GM12878 (cell line): ENCODE results near the gene SLC23A1. TPM values are rescaled to one million over a fixed set of nuclear protein-coding genes. Genes with fewer than 3 reads are reported as not detected.

Experiments
- BACH1 ChIP-seq: fragments of 450-650 bp; IDR thresholded peaks from 2 replicates; pipeline ENCODE4 v1.6.1; 2017; ENCODE audit warnings: mild to moderate bottlenecking, borderline replicate concordance
- BCLAF1 ChIP-seq: fragments of 450-650 bp; IDR thresholded peaks from 2 replicates; pipeline ENCODE4 v1.6.1; 2017; ENCODE audit warnings: antibody characterized with exemption, mild to moderate bottlenecking, moderate library complexity
- CTCF ChIP-seq, 3 experiments: IDR thresholded peaks in 2 of 3; conservative IDR thresholded peaks in 1 of 3; 2 replicates each; pipeline ENCODE4 v1.5.1; 2011; ENCODE audit warnings: low read depth in 3 of 3, low read length in 3 of 3, mild to moderate bottlenecking in 3 of 3, control low read depth in 2 of 3, moderate library complexity in 2 of 3, inconsistent platforms in 1 of 3, mixed read lengths in 1 of 3; ENCODE audit not compliant: control insufficient read depth in 2 of 3, insufficient read depth in 1 of 3; ENCODE audit errors: extremely low read depth in 1 of 3
- ESRRA ChIP-seq: IDR thresholded peaks from 2 replicates; pipeline ENCODE4 v1.6.1; 2012; ENCODE audit warnings: mild to moderate bottlenecking, low read length, improper control_type of control experiment
- LARP7 ChIP-seq: fragments of 450-650 bp; IDR thresholded peaks from 2 replicates; pipeline ENCODE4 v1.6.1; 2017; ENCODE audit warnings: mild to moderate bottlenecking
- TAF1 ChIP-seq: IDR thresholded peaks from 2 replicates; pipeline ENCODE4 v1.6.1; 2011; ENCODE audit warnings: mild to moderate bottlenecking, low read depth, low read length, borderline replicate concordance
- ZNF217 ChIP-seq: fragments of 450-650 bp; IDR thresholded peaks from 2 replicates; pipeline ENCODE4 v1.6.1; 2017; ENCODE audit warnings: antibody characterized with exemption, mild to moderate bottlenecking
- polyA plus RNA-seq, 11 experiments: library from polyadenylated mRNA; depleted of rRNA in 4 of 11; unstranded in 6 of 11; stranded (reverse) in 5 of 11; fragments of >200 nt; fragmentation: Nextera tagmentation in 4 of 11; fragmentation: Illumina TruSeq in 1 of 11; extraction: Ambion mirVana in 4 of 11; extraction: Trizol in 1 of 11; gene quantifications; 1 replicate in 1 of 11; 2 replicates in 10 of 11; pipeline versions ENCODE4 v1.2.1 to v1.2.3, GENCODE V29; 2011 to 2016; ENCODE audit warnings: inconsistent platforms in 2 of 11, missing spikeins in 2 of 11, low read depth in 1 of 11
- total RNA-seq, 4 experiments: library from RNA; depleted of rRNA in 3 of 4; stranded (reverse); fragments of >200 nt in 3 of 4; fragmentation: Illumina TruSeq in 1 of 4; extraction: Trizol in 1 of 4; gene quantifications; 2 replicates each; pipeline versions ENCODE4 v1.2.1 to v1.2.3, GENCODE V29; 2013 to 2021
- TF ChIP-seq, protein P1 (sequence below): fragments of 450-650 bp; IDR thresholded peaks from 2 replicates; pipeline ENCODE4 v1.6.1; 2018; ENCODE audit warnings: mild to moderate bottlenecking, low read depth, moderate library complexity; ENCODE audit not compliant: partially characterized antibody
- TF ChIP-seq, protein P2 (sequence below): IDR thresholded peaks from 2 replicates; pipeline ENCODE4 v1.6.1; 2011; ENCODE audit warnings: mild to moderate bottlenecking, low read depth, low read length, moderate library complexity; ENCODE audit not compliant: insufficient replicate concordance
- TF ChIP-seq, protein P3 (sequence below): fragments of 450-650 bp; IDR thresholded peaks from 2 replicates; pipeline ENCODE4 v1.6.1; 2017; ENCODE audit warnings: mild to moderate bottlenecking, moderate library complexity
- TF ChIP-seq, protein P4 (sequence below): IDR thresholded peaks from 2 replicates; pipeline ENCODE4 v1.6.1; 2011; ENCODE audit warnings: borderline replicate concordance, low read depth, mild to moderate bottlenecking, moderate library complexity, low read length; ENCODE audit not compliant: insufficient read depth, poor library complexity, severe bottlenecking

The SLC23A1 gene
- total and polyA plus RNA-seq, 10 of the 15 experiments (the other 5 are each of a cell fraction or from before 2014, with no cell fraction given): 0.35 to 4.7 (median 1.6) TPM

DNA sequence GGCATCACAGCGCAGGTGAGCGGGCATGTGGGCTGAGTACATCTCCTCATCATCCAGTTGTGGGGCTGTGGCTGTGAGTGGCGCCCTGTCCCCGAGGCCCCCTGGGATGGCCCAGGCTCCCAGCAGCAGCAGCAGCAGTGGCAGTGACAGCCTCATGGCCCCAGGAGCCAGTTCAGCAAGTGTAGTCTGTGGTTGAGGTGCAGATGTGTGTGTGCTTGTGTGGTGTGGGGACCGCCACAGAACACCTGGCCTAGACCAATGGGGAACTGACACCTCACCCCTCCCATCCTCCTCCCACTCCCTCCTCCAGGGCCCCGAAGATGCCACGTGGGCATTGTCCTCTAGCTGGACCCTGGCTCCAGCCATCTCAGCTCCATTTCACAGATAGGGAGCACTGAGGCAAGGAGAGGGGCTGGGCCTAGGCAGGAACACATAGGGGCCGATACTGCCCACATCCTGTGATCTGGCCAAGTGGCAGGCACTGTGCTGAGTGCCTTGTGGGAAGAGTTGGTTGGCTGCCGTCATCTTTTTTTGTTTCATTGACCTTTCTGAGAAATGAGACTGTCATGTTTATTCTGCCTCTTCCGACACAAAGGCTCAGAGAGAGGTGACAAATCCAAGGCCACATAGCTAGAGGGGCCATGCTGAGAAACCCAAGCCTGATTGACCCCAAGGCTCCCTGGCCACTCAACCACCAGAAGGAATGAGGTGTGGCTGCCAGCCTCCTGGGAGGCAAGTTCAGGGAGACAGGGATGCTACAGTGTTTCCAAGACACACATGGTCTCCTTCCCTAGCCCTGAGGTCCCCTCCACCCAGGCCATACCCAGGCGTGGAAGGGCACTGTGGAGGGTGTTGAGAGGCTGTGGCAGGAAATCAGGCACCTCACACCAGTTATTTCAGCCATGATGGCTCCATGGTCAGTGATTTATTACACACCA is 6.9 kb upstream of the SLC23A1 start, which contains the start of gene MZB1 (continued):
- TF ChIP-seq, protein P1, sequence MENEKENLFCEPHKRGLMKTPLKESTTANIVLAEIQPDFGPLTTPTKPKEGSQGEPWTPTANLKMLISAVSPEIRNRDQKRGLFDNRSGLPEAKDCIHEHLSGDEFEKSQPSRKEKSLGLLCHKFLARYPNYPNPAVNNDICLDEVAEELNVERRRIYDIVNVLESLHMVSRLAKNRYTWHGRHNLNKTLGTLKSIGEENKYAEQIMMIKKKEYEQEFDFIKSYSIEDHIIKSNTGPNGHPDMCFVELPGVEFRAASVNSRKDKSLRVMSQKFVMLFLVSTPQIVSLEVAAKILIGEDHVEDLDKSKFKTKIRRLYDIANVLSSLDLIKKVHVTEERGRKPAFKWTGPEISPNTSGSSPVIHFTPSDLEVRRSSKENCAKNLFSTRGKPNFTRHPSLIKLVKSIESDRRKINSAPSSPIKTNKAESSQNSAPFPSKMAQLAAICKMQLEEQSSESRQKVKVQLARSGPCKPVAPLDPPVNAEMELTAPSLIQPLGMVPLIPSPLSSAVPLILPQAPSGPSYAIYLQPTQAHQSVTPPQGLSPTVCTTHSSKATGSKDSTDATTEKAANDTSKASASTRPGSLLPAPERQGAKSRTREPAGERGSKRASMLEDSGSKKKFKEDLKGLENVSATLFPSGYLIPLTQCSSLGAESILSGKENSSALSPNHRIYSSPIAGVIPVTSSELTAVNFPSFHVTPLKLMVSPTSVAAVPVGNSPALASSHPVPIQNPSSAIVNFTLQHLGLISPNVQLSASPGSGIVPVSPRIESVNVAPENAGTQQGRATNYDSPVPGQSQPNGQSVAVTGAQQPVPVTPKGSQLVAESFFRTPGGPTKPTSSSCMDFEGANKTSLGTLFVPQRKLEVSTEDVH: no peak
- TF ChIP-seq, protein P2, sequence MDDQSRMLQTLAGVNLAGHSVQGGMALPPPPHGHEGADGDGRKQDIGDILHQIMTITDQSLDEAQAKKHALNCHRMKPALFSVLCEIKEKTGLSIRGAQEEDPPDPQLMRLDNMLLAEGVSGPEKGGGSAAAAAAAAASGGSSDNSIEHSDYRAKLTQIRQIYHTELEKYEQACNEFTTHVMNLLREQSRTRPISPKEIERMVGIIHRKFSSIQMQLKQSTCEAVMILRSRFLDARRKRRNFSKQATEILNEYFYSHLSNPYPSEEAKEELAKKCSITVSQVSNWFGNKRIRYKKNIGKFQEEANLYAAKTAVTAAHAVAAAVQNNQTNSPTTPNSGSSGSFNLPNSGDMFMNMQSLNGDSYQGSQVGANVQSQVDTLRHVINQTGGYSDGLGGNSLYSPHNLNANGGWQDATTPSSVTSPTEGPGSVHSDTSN: no peak
- TF ChIP-seq BCLAF1 (no peak), LARP7 (peak; percentile 73; the same call in 1 of the 2 replicates), ESRRA (no peak), BACH1 (peak; percentile 77; the same call in 1 of the 2 replicates), ZNF217 (peak; percentile 95), CTCF (IDR thresholded peaks at IDR 0.05 in 2 of 3, conservative IDR thresholded peaks at IDR 0.05 in 1 of 3; ENCODE audit: control insufficient read depth in 2 of 3, extremely low read depth in 1 of 3, insufficient read depth in 1 of 3, low read depth in 3 of 3, low read length in 3 of 3) (no peak), TAF1 (peak; percentile 88)
- TF ChIP-seq, protein P3, sequence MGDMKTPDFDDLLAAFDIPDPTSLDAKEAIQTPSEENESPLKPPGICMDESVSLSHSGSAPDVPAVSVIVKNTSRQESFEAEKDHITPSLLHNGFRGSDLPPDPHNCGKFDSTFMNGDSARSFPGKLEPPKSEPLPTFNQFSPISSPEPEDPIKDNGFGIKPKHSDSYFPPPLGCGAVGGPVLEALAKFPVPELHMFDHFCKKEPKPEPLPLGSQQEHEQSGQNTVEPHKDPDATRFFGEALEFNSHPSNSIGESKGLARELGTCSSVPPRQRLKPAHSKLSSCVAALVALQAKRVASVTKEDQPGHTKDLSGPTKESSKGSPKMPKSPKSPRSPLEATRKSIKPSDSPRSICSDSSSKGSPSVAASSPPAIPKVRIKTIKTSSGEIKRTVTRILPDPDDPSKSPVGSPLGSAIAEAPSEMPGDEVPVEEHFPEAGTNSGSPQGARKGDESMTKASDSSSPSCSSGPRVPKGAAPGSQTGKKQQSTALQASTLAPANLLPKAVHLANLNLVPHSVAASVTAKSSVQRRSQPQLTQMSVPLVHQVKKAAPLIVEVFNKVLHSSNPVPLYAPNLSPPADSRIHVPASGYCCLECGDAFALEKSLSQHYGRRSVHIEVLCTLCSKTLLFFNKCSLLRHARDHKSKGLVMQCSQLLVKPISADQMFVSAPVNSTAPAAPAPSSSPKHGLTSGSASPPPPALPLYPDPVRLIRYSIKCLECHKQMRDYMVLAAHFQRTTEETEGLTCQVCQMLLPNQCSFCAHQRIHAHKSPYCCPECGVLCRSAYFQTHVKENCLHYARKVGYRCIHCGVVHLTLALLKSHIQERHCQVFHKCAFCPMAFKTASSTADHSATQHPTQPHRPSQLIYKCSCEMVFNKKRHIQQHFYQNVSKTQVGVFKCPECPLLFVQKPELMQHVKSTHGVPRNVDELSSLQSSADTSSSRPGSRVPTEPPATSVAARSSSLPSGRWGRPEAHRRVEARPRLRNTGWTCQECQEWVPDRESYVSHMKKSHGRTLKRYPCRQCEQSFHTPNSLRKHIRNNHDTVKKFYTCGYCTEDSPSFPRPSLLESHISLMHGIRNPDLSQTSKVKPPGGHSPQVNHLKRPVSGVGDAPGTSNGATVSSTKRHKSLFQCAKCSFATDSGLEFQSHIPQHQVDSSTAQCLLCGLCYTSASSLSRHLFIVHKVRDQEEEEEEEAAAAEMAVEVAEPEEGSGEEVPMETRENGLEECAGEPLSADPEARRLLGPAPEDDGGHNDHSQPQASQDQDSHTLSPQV: no peak
- TF ChIP-seq, protein P4, sequence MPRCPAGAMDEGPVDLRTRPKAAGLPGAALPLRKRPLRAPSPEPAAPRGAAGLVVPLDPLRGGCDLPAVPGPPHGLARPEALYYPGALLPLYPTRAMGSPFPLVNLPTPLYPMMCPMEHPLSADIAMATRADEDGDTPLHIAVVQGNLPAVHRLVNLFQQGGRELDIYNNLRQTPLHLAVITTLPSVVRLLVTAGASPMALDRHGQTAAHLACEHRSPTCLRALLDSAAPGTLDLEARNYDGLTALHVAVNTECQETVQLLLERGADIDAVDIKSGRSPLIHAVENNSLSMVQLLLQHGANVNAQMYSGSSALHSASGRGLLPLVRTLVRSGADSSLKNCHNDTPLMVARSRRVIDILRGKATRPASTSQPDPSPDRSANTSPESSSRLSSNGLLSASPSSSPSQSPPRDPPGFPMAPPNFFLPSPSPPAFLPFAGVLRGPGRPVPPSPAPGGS: peak; percentile 28
